Mammary epithelial cell (primary cell): ENCODE data around the gene CDHR2.

Experiments used
- CTCF ChIP-seq, 2 donors: IDR thresholded peaks in 1 of 2; conservative IDR thresholded peaks in 1 of 2; 2 replicates each; pipeline ENCODE4 v1.5.1; 2011 to 2012; ENCODE audit warnings: inconsistent platforms in 2 of 2, low read length in 2 of 2, mild to moderate bottlenecking in 2 of 2, control low read depth in 1 of 2, low read depth in 1 of 2; ENCODE audit not compliant: insufficient read depth in 1 of 2; ENCODE audit errors: extremely low read depth in 1 of 2
- EZH2 ChIP-seq: IDR thresholded peaks from 2 replicates; pipeline ENCODE4 v1.6.1; 2012; ENCODE audit warnings: low read length, inconsistent platforms, borderline replicate concordance

DNA sequence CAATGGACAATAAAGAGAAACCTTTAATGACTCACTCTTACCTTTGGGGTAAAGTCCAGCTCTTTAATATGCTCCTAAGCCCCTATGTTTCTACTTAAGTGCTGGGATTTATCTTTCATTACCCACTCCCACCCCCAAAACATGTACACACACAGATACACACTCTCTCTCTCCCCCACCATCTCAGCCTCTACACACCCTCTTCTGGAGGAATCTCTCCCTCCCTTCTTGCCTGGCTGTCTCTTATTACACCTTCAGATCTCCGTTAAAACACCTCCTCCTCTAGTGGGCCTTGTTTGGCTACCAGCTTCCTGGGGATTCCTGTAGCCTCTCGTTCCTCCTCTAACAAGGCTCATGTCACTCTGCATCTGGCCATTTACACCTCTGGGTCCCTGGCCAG is 53.9 kb downstream of the CDHR2 start:
- TF ChIP-seq CTCF (conservative IDR thresholded peaks at IDR 0.05 in 1 of 2, IDR thresholded peaks at IDR 0.05 in 1 of 2; ENCODE audit: extremely low read depth in 1 of 2, insufficient read depth in 1 of 2, low read depth in 1 of 2, low read length in 2 of 2) = no peak
- TF ChIP-seq EZH2 = no peak
